ENCODE results near the gene CSNK2A3.
"Not testable (repeated sequence)": the region's sequence is repeated elsewhere in the genome, so short reads cannot be mapped to it uniquely, and the experiment has no call there.

The CSNK2A3 gene

DNA sequence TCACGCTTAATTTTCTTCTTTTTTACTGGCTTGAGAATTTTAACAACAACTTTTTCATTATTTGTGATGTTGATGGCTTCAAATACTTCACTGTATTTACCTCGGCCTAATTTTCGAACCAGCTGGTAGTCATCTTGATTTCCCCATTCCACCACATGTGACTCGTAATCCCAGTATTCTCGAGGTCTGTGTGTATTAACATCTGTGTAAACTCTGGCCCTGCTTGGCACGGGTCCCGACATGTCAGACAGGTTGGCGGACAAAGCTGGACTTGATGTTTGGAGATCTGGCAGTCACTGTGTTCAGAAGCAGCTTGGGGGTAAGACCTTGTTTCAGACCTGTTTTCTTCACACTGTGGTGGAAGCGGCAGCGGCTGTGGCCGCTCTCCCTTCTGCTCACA lies at the start of gene CSNK2A3:
CSNK2A3 (minus strand) TSS at position 373 of the 400 bp plus-strand sequence; CDS start at position 242, 131 bp downstream.
- not testable (repeated sequence) for DNase-seq (ENCODE audit: low spot score)

DNA sequence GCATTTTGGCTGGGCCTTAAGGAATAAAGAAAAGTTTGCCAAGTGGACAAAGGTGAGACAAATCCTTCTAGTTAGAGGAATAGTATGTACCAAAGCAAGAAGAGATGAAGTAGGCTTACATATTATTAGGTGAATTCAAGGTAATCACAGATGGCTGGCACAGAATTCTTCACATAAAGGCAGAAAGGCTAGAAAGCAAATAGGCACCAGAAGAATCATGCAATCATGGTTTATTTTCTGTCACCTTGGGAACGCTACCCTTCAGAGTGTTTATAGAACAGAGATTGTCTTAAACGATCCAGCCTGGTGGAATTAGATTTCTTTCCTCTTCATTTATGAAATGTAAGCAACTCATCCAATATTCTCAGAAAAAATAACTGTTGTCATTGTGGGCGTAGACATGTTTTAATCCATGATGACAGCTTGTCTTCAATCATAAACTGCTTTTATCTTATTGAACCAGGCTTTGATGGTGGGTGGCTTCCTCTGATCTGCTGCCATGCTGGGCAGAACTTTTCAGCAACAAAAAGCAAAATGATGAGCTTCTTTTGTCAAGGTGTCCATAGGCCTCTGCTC lies 49.0 kb upstream of the CSNK2A3 start:
- DNase-seq (ENCODE audit: low spot score) = no peak

DNA sequence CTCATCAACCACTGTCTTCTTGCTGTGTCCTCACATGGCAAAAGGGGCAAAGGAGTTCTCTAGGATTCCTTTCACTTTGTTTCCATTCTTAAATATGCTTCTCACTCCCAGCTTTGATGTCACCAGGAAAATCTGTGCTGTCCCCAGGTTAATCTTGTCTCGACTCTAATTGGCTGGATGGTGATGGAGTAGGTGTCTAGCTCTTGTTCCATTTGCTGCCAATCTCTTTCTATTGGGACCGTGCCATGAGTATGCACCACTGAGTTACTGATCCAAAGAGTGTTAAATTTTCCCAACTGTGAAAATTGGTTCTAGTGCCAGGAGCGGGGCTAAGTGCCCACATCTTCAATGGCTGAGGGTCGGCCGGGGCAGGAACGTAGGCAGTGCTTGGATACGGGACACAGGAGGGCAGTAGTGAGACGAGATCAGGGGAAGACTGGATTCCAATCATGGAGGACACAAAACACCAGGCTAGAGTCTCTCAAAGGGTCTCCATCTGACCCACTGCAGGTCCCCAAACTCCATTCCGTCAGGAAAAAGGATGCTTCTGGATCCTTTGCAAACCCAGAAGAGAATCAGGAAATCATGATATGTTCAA lies 47.7 kb upstream of the CSNK2A3 start:
- DNase-seq (ENCODE audit: low spot score) = no peak

DNA sequence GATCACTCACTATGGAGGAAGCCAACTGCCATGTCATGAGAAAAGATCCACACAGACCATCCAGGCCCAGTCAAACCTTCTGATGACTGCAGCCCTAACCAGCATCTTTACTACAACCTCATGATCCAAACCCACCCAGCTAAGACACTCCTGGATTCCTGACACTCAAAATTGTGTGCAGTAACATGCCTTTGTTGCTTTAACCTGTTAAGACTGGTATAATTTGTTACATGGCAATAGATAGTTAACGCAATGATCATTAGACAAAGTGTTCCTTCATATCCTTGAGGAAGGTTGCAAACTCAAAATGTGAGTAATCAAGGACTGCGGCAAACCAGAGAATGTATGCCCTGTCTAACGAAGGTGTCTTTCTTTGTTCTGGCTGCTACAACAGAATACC lies 47.1 kb upstream of the CSNK2A3 start:
- no peak for DNase-seq (ENCODE audit: low spot score)

DNA sequence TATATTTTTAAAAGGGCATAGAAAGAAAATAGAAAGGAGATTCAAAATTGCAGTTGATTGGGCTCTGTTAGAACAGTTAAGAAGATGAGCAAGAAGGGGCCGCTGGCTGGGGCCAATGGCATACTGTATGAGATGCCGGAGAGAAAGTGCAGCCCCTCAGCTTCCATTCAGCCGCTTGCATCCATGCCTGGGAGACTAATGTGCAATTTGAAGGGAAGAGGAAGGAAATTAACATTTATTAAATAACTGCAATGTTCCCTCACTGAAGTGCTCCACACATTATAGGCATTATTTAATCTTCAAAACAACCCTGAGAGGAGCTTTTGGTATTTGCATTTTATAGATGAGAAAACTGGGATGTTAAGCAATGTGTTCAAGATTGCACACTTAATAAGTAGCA lies 44.7 kb upstream of the CSNK2A3 start:
- DNase-seq (ENCODE audit: low spot score) = no peak

DNA sequence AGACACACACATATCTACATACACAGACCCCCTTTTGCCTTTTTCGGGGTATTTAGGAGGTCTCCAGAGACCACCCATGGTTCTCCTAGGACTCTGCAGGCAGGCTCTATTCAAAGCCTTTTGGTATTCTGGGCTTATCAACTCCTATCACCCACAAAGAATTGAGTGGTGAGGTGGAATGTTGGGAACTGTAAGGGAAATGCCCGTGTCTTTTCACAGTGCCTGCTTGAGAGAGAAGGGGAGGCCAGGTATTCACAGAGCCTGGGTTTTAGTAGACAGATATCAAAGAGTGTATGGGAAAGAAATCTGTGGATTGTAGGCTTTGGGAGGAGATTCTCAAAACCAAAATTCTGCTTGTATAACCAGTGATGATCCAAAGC lies 44.0 kb upstream of the CSNK2A3 start:
- no peak for DNase-seq (ENCODE audit: low spot score)

DNA sequence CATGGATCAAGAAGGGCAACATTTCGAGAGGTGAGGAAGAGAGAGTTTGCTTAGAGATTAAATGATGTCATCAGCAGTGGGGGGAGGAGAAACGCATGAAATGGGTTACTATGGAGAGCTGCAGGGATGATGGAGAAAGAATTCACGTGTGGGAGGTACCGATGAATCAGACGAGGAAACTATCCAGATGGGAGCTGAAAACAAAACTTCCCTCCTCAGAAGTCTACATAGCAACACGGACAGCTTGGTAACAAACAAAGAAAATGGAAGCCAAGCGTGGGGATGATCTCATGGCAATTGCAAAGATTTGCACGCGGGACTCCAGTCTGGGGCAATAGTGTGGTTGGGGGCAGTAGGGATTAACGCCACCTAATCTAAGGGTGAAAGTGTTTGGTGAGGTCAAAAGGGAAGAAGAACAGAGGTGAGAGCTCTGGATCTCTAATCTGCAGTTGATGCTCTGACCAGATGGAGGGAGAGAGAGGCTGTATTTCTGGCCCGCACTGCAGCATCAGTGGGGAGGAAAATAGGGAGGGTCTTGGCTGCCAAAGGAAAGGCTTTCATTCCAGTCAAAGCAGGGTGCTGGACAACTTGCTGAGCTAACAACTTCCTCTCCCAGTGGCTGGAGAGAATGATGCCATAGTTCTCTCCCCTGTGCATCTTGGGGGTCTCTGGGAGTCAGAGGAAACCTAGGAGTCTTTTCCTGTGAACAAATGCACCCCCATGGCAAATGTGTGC lies 43.4 kb upstream of the CSNK2A3 start:
- peak; percentile 94 for DNase-seq (ENCODE audit: low spot score)

DNA sequence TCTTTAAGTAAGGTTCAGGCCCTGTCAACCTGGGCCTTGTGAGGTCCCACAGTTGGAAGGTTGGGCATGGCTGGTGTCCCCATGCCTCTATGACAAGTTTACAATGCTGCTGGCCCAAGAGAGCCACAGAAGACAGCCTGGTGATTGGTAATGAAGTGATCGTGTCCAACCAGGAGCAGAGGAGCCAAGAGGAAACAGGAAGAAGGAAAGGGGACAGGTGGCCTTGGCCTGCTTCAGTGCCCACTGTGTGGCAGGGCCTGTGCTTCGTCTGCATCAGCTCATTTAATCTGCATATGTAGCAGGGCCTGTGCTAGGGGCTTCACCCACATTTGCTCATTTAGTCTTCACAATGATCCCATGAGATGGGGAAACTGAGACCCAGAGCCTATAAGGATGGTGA lies 42.1 kb upstream of the CSNK2A3 start:
- no peak for DNase-seq (ENCODE audit: low spot score)

DNA sequence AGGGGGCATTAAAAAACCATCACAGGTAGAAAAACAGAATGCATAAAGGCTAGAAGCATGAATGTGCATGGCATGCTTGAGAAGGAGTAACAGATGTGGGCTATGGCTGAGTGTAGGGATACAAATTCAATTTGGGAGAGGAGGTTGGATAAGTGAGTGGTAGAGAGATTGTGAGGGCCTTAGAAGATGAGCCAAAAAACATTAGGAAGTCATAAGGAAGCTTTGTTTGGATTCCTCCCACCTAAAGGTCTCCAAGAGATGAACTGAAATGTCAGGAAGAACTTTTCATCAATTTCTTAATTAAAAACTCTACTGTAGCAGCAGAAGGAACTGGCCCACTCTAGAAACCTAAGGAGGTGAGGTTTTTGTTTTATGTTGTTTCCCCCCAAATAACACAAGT lies 41.2 kb upstream of the CSNK2A3 start:
- DNase-seq (ENCODE audit: low spot score) = no peak

DNA sequence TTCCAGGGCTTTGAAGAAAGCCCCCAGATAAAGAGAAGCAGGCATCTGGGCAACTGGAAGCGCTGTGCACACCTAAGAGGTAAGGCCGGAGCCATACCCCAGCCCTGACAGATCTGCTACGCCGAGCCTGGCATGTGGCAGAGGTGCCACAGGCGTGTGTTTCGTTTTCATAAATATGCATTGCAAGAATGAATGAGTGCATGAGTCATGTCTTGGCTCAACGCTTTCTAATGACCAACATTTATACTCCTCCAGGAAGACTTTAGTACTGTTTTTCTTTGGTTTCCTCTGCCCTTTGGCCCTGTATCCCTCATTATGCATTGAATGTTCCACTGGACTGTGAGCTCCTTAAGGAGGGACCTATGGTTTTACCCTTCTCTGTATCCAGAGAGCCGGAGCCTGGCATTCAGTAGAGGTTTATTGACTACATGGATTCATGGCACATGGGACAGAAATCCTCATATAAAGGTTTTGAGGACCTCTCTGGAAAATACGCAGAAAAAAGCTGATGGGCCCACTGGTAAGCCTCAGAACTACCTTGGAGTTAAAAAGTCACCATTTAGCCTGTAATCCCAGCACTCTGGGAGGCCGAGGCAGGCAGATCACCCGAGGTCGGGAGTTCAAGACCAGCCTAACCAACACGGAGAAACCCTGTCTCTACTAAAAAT lies 38.9 kb upstream of the CSNK2A3 start:
- peak; percentile 86 for DNase-seq (ENCODE audit: low spot score)

DNA sequence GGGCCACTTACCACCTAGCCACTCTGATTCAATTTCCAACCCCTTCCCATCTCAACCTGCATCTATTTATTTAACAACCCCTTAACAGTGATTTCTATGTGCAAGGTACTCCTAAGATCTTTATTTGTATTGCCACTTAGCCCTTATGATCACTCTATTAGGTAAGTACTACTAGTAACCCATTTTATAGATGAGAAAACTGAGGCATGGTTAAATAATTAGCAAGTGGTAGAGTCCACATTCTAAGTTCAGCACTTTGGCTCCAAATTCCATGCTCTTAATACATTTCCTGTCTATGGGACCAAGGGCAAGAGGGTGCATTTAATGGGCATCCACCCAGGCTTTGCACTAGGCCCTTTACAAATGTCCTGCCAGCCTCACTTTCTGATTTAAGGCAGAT lies 38.1 kb upstream of the CSNK2A3 start:
- no peak for DNase-seq (ENCODE audit: low spot score)

DNA sequence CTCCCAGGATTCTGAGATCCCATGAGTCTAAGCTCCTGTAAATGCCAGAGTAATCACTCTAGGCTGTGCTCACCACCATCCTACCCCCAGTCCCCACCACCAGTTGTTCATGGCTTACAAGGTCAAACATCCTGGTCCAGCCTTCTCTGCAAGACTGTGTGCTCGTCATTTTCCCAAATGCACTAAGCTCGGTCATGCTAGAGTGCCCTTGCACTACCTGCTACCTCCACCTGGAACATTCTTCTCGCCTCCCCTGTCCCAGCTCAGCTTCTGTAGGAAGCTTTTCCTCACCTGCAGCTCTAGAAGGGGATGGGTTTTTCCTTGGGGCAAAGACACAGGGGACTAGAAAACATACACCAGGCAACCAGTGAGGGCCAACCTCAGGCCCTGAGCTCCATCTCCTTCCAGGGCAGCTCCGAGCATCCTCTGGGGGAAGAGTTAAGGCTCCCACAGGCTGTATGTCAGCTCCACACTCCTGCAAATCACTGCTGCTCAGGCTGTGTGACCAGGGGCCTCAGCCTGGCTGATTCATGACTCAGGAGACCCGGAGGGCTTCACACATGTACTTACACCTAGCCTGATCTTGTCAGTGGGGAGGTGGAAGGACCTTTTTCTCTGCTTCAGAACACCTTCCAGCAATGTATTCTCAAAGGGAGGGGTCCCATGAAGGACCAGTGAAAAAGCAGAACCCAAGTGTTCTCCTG lies 37.2 kb upstream of the CSNK2A3 start:
- no peak for DNase-seq (ENCODE audit: low spot score)

DNA sequence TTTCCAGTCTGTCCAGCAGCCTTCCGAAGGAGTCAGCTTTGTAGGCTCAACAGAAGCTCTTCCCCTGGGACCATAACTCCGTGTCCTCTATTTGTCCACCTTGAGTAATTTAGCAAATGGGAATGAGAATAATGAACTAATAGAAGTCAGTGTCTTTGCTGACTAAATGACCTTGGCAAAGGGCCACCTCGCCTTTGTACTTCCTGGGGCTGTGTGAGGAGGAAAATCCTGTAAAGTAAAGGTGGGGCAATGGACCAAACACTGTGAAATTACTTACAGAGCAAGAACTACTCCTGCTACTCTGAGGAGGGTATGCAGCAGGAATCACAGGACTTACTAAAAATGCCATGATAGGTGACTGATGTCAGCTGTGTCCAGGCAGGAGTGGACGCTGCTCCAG lies 36.2 kb upstream of the CSNK2A3 start:
- no peak for DNase-seq (ENCODE audit: low spot score)

DNA sequence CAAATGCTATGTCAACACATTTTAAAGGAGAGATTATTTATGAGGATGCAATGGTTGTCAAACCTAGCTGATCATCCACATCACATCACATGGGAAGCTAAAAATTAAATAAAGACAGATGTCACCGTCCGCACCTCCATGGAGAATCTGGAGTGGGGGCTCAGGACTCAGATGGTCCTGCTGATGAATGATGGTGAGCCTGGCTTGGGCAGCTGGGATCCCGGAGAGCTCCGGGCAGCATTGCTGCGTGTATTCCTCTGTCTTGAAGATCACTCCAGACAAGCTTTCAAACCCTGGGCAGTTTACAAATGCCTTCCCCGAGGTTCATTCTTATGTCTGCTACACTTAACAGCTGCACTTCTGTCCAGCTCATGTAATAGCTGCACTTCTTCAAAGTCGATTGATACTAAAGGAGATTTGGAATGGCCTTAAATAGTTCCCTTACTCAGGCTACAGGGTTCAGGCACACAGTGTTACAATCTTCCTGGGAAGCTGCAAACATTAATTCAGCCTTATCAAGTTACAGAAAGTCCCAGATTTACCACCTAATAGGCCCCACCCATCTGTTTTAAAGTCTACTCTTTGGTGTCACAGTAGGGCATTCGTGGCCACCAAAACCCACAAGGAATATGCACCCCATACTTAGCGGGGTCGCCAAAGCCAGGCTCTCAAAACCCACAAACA lies 34.7 kb upstream of the CSNK2A3 start:
- DNase-seq (ENCODE audit: low spot score) = no peak

DNA sequence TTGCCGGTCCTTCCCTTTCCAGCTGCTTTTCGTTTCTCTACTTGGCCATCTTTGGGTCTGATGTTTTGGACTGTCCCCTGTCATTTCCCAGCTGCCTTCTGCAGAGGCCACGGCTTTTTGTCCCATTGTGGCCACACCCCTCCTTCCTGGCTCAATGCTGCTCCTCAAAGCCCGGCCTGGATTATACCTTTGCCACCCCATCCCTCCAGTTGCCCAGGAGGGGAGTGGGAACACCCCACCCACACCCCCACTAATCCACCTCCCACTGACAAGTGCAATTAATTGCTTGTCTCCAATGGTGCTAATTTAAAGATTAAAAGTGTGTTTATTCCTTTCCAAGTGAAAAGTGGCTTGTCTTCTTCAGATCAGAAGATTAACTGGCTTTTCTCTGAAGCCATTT lies 34.2 kb upstream of the CSNK2A3 start:
- DNase-seq (ENCODE audit: low spot score) = no peak

DNA sequence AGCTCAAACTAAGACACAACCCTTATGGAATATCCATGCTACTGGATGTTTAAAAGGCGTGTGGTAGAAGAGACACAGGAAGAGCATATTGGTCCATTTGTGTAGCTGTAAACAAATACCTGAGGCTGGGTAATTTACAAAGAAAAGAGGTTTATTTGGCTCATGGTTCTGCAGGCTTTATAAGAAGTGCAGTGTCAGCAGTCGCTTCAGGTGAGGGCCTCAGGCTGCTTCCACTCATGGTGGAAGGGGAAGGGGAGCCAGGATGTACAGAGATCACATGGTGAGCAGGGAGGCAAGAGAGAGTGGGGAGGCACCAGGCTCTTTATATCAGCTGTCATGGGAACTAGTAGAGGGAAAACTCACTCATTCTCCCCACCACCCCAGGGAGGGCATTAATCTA lies 31.8 kb upstream of the CSNK2A3 start:
- no peak for DNase-seq (ENCODE audit: low spot score)

DNA sequence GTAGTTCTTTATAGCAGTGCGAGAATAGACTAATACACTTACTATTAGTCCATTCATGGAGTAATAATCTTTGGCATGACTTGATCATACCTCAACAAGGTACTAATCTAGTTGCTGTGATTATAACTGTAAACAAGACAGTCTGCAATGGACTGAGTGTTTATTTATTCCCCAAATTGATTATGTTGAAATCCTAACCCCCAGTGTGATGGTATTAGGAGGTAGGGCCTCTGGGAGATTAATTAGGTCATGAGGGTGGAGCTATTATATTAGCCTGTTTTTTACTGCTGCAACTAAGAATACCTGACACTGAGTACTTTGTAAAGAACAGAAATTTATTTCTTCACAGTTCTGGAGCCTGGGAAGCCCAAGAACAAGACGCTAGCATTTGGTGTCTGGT lies 30.9 kb upstream of the CSNK2A3 start:
- DNase-seq (ENCODE audit: low spot score) = no peak

DNA sequence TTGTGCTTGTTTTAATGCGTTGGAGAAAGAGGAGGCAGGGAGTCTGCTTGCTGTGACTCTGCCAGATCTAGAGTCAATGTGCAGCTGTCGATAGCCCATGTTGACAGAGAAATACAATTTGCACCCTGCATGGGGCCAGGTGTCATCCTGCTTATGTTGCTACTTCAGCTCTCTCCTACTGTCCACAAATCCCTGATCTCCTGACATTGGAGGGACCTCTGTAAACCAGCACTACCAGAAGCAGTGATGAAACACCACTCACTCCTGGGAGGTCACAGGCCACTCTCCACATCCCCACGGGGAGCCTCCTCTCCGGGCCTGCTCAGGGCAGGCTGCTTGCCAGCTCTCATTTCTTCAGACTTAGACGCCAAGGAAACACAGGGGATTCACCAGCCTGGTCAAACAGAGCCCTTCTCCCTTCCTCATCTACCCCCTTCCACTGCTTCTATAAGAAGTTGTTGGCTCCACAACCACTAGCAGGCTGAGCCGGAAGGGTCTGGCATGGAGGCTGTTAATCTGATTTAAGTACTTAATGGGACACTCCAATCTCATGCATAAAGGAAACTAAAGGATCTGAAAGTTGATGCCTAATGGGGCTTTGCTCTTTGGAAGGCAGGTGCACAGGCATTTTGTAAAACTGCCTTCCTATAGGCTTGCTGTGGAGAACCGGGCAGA lies 29.9 kb upstream of the CSNK2A3 start:
- no peak for DNase-seq (ENCODE audit: low spot score)

DNA sequence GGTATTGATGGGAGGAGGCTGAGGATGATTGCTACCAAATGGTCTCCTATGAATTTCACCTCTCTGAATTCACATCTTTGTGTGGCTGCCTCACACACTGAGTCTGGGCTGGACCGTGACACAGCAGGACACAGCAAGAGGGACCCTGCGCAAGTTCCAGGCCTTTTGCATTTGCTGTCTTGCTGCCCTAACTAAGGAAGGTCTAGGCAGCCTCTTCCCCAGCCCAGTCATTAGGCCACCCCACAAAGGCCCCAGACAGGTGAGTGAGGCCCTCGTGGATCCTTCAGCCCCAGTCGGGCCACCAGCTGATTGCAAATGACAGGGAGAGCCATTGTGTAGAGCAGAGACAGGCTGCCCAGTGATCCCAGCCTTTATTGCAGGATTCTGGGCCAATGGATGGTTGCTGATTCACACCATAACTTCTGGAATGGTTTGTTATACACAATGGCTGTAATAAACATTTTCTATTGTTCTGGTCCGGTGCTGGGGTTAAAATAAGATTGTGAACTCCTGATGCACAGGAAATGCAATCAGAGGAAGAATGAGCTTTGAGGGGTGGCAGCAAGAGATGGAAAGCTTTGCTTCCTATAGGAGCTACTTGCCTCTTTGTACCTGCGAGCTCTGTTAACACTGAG lies 28.5 kb upstream of the CSNK2A3 start:
- no peak for DNase-seq (ENCODE audit: low spot score)

DNA sequence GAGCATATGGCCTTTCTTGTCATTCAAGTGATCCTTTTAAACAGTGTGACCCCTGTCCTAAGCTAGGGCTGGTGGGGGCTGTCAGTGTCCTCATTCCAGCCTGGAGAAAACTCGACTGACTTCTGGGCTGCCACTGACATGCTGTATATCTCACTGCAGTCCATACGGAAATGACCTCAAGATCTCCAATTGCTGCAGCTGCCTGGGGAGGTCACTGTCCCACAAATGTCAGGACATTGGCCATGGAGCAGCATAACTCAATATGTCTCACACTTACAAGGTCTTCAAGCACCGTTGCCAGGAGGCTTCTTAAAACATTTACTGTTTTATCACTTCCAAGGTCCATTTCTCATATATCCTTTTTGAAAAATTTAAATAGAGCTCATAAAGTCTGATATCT lies 27.8 kb upstream of the CSNK2A3 start:
- no peak for DNase-seq (ENCODE audit: low spot score)

DNA sequence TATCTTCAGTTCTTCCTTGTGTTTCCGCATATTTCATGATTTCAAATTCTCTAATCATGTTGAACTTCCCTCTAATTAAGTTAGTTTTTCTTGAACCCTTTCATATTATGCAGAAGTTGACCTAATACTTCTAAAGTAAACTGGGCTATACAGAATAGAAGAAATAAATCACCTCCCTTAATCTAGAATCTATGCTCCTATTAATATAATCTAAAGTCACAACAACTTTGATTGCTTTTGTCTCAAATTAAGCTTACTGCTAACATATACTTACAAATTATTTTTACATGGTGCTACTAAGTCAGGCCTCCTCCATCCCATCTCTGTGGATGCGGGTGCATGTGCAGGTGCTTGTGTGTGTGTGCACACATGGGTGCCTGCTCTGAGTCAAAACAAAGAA lies 27.3 kb upstream of the CSNK2A3 start:
- DNase-seq (ENCODE audit: low spot score) = no peak

Data from AG08395 (cell line).